AG04449 (cell line): Measurements from ENCODE around the gene HSD17B13.
"Not testable (repeated sequence)": the region's sequence is repeated elsewhere in the genome, so short reads cannot be mapped to it uniquely, and the experiment has no call there.

Source experiments
- CTCF ChIA-PET: fragments of 350-600 bp; formaldehyde crosslinking; extraction: SDS; loops from one replicate; lab custom pipeline; 2021; ENCODE audit warnings: antibody characterized with exemption; lab: Yijun Ruan, JAX
- POLR2A ChIA-PET: fragments of 400-600, 350-600 bp; formaldehyde crosslinking; extraction: SDS; loops from one replicate; lab custom pipeline; 2020; ENCODE audit warnings: antibody characterized with exemption, inconsistent platforms; lab: Yijun Ruan, JAX
- DNase-seq: peaks from one replicate; pipeline ENCODE4 v3.0.0-alpha.2; 2010; ENCODE audit warnings: low read depth, low spot score
- H3K4me3 ChIP-seq: 2 replicates; pipeline ENCODE4 v1.5.1; 2011; ENCODE audit warnings: low read depth, mild to moderate bottlenecking, control low read depth, low read length
- TF ChIP-seq, protein P1 (sequence below): IDR thresholded peaks from one replicate; pipeline ENCODE4 v1.5.1; 2011; ENCODE audit warnings: mild to moderate bottlenecking, moderate library complexity, low read length, control low read depth, inconsistent platforms; ENCODE audit not compliant: insufficient read depth; ENCODE audit errors: missing control alignments

HSD17B13 gene

DNA sequence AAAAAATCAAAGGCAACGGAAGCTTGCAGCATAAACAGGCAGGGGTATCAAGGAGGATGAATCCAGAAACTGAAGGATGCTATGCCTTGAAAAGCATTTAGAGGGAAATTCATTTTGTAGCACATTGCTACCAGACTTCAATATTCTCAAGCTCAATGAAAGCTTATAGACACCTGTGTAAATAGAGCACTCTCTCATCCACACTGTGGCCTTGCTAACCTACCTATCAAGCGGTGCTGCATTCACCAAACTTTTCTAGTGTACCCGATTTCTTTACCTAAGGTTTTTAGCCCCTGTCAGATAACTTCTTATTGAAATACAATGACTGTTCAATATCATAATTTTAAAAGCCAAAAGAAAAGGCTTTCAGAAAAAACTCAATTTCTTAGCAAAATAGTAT is 20.2 kb upstream of the HSD17B13 start:
- ChIA-PET CTCF (interaction anchor here (3.7 kb wide), 1 partner anchor 11 kb away, joined by 23 read pairs; no protein-coding TSS in a partner anchor), POLR2A (no interaction called here)
- no peak overlapping the region for H3K4me3 ChIP-seq
- TF ChIP-seq, protein P1, sequence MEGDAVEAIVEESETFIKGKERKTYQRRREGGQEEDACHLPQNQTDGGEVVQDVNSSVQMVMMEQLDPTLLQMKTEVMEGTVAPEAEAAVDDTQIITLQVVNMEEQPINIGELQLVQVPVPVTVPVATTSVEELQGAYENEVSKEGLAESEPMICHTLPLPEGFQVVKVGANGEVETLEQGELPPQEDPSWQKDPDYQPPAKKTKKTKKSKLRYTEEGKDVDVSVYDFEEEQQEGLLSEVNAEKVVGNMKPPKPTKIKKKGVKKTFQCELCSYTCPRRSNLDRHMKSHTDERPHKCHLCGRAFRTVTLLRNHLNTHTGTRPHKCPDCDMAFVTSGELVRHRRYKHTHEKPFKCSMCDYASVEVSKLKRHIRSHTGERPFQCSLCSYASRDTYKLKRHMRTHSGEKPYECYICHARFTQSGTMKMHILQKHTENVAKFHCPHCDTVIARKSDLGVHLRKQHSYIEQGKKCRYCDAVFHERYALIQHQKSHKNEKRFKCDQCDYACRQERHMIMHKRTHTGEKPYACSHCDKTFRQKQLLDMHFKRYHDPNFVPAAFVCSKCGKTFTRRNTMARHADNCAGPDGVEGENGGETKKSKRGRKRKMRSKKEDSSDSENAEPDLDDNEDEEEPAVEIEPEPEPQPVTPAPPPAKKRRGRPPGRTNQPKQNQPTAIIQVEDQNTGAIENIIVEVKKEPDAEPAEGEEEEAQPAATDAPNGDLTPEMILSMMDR = no peak
- DNase-seq = no peak

GRCh38 chr4:87341954-87342635 is 19.4 kb upstream of the HSD17B13 start:
- POLR2A ChIA-PET, DNase-seq, H3K4me3 ChIP-seq: not testable (repeated sequence)
- CTCF ChIA-PET = interaction anchor here (3.7 kb wide), 1 partner anchor 12 kb away, joined by 23 read pairs; no protein-coding TSS in a partner anchor

GRCh38 chr4:87339440-87339839 is 16.8 kb upstream of the HSD17B13 start:
- CTCF ChIA-PET = interaction anchor here (1.5 to 3.7 kb wide), 2 partner anchors 14 kb away, joined by 5 to 23 read pairs; no protein-coding TSS in a partner anchor
- TF ChIP-seq, protein P1 = no peak
- H3K4me3 ChIP-seq = no peak overlapping the region
- POLR2A ChIA-PET = no interaction called here
- no peak for DNase-seq

- TF ChIP-seq, protein P1 = no peak
- ChIA-PET POLR2A (no interaction called here), CTCF (interaction anchor here (1.0 kb wide), 1 partner anchor 16 kb away, joined by 5 read pairs; no protein-coding TSS in a partner anchor)
- H3K4me3 ChIP-seq = no peak overlapping the region
- DNase-seq = no peak
Measured at GRCh38 chr4:87337361-87337760, 14.7 kb upstream of the HSD17B13 start.

DNA sequence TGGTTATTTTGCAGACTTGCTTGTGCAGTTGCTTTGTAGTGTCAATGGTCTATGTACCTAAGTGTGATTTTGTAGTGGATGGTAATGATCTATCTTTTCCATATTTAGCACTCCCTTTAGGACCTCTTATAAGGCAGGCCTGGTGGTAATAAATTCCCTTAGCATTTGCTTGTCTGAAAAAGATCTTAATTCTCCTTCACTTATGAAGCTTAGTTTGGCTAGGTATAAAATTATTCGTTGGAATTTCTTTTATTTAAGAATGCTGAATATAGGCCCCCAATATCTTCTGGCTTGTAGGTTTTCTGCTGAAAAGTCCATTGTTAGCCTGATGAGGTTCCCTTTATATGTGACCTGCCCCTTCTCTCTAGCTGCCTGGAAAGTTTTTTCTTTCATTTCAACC is 10.6 kb upstream of the HSD17B13 start:
- CTCF ChIA-PET = no interaction called here
- DNase-seq = no peak
- POLR2A ChIA-PET = no interaction called here
- no peak overlapping the region for H3K4me3 ChIP-seq
- TF ChIP-seq, protein P1 = no peak

- POLR2A ChIA-PET = no interaction called here
- no peak for DNase-seq
- CTCF ChIA-PET = no interaction called here
- no peak overlapping the region for H3K4me3 ChIP-seq
- TF ChIP-seq, protein P1 = no peak
Measured at GRCh38 chr4:87330761-87331160, 8.1 kb upstream of the HSD17B13 start.
